Liver (tissue), 3 donors: Measurements from ENCODE around the gene EBF3.

Experiments used
- TAF1 ChIP-seq: conservative IDR thresholded peaks from 2 replicates; pipeline ENCODE4 v1.6.1; 2016; ENCODE audit warnings: antibody characterized with exemption, mild to moderate bottlenecking
- YY1 ChIP-seq: IDR thresholded peaks from 2 replicates; pipeline ENCODE4 v1.6.1; 2016; ENCODE audit warnings: antibody characterized with exemption, mild to moderate bottlenecking
- TF ChIP-seq, protein P1 (sequence below): fragments of 150-350 bp; IDR thresholded peaks from 2 replicates; pipeline ENCODE4 v1.5.1; 2017; ENCODE audit warnings: improper control_type of control experiment, low read depth, low read length; ENCODE audit not compliant: missing input control
- TF ChIP-seq, protein P2 (sequence below): IDR thresholded peaks from 2 replicates; pipeline ENCODE4 v1.6.1; 2016; ENCODE audit warnings: antibody characterized with exemption
- TF ChIP-seq, protein P3 (sequence below): IDR thresholded peaks from 2 replicates; pipeline ENCODE4 v1.6.1; 2016; ENCODE audit warnings: antibody characterized with exemption, mild to moderate bottlenecking
- TF ChIP-seq, protein P4 (sequence below): IDR thresholded peaks from 2 replicates; pipeline ENCODE4 v1.6.1; 2016; ENCODE audit warnings: antibody characterized with exemption
- donor health status: healthy.
- donor health status: healthy.

DNA sequence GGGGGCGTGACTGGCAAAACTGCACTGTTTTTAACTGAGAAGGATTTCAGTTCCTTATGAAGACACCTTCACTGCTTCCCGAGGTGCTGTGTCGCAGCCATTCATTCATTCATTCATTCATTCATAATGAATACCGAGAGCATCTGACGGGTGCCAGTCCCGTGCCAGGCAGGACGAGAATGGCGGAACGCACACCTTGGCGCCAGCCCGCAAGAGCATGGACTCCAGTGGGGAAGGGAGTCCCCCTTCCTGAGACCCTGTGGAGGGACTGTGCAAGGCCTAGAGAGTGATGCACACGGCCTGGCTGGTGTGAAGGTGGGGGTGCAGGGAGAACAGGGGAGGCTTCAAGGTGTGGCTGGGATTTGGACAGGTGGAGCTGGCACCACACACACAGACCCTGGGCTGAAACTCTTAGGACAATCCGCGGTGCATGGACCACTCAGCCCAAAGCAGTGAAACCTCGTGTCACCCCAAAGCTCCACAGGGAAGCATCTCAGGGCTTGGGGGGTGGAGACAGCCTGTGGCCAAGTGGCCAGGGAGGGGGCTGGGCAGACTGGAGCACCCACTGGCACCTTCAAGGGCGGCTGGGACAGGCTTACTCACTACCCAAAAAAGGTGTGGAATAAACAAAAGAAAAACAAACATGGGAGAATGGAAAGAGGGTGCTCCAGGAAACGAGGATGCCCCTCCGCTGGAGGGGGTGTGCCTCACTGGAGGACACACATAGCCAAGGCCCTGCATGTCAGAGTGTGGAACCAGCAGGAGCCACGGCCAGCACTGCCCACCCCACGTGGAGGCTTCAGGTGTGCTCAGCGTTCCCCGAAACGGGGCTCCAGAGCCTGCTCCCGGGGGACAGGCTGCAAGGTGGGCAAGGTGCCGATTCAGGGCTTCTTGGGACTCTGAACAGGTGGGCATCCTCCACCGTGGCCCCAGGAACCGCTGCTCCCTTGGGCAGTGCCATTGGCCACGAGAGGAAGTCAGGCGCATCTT lies 37.7 kb downstream of the EBF3 start:
- TF ChIP-seq, protein P1, sequence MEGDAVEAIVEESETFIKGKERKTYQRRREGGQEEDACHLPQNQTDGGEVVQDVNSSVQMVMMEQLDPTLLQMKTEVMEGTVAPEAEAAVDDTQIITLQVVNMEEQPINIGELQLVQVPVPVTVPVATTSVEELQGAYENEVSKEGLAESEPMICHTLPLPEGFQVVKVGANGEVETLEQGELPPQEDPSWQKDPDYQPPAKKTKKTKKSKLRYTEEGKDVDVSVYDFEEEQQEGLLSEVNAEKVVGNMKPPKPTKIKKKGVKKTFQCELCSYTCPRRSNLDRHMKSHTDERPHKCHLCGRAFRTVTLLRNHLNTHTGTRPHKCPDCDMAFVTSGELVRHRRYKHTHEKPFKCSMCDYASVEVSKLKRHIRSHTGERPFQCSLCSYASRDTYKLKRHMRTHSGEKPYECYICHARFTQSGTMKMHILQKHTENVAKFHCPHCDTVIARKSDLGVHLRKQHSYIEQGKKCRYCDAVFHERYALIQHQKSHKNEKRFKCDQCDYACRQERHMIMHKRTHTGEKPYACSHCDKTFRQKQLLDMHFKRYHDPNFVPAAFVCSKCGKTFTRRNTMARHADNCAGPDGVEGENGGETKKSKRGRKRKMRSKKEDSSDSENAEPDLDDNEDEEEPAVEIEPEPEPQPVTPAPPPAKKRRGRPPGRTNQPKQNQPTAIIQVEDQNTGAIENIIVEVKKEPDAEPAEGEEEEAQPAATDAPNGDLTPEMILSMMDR = no peak
- TF ChIP-seq, protein P2, sequence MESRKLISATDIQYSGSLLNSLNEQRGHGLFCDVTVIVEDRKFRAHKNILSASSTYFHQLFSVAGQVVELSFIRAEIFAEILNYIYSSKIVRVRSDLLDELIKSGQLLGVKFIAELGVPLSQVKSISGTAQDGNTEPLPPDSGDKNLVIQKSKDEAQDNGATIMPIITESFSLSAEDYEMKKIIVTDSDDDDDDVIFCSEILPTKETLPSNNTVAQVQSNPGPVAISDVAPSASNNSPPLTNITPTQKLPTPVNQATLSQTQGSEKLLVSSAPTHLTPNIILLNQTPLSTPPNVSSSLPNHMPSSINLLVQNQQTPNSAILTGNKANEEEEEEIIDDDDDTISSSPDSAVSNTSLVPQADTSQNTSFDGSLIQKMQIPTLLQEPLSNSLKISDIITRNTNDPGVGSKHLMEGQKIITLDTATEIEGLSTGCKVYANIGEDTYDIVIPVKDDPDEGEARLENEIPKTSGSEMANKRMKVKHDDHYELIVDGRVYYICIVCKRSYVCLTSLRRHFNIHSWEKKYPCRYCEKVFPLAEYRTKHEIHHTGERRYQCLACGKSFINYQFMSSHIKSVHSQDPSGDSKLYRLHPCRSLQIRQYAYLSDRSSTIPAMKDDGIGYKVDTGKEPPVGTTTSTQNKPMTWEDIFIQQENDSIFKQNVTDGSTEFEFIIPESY = no peak
- TF ChIP-seq YY1 (no peak), TAF1 (no peak)
- TF ChIP-seq, protein P3, sequence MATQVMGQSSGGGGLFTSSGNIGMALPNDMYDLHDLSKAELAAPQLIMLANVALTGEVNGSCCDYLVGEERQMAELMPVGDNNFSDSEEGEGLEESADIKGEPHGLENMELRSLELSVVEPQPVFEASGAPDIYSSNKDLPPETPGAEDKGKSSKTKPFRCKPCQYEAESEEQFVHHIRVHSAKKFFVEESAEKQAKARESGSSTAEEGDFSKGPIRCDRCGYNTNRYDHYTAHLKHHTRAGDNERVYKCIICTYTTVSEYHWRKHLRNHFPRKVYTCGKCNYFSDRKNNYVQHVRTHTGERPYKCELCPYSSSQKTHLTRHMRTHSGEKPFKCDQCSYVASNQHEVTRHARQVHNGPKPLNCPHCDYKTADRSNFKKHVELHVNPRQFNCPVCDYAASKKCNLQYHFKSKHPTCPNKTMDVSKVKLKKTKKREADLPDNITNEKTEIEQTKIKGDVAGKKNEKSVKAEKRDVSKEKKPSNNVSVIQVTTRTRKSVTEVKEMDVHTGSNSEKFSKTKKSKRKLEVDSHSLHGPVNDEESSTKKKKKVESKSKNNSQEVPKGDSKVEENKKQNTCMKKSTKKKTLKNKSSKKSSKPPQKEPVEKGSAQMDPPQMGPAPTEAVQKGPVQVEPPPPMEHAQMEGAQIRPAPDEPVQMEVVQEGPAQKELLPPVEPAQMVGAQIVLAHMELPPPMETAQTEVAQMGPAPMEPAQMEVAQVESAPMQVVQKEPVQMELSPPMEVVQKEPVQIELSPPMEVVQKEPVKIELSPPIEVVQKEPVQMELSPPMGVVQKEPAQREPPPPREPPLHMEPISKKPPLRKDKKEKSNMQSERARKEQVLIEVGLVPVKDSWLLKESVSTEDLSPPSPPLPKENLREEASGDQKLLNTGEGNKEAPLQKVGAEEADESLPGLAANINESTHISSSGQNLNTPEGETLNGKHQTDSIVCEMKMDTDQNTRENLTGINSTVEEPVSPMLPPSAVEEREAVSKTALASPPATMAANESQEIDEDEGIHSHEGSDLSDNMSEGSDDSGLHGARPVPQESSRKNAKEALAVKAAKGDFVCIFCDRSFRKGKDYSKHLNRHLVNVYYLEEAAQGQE = no peak
- TF ChIP-seq, protein P4, sequence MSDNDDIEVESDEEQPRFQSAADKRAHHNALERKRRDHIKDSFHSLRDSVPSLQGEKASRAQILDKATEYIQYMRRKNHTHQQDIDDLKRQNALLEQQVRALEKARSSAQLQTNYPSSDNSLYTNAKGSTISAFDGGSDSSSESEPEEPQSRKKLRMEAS = no peak
